Panc1 (cell line): Measurements from ENCODE around the gene TIAM2. TPM values are rescaled to one million over a fixed set of nuclear protein-coding genes. Genes with fewer than 3 reads are reported as not detected.

Experiments
- ATAC-seq: fragments of 200-7000 bp; cut with Tn5 transposase; 2 replicates; pipeline ENCODE4 v1.9.1; 2020; ENCODE audit warnings: mild to moderate bottlenecking, moderate library complexity
- BruUV-seq: library from RNA; stranded (reverse); fragments of 400-500 nt; replicated peaks from 2 replicates; lab custom pipeline; 2021; lab: Mats Ljungman, UMichigan
- CTCF ChIA-PET: fragments of 300-600 bp; sonication (Branson Sonifier 250); formaldehyde crosslinking; loops from one replicate; lab custom pipeline; 2022; ENCODE audit warnings: antibody characterized with exemption; lab: Charles Lee
- POLR2A ChIA-PET: fragments of 300-600 bp; sonication (Branson Sonifier 250); formaldehyde crosslinking; loops from one replicate; lab custom pipeline; 2022; ENCODE audit warnings: antibody characterized with exemption; lab: Charles Lee
- DNase-seq: peaks from one replicate; pipeline ENCODE4 v3.0.0-alpha.2; 2010; ENCODE audit warnings: low read depth, low spot score
- H3K27ac ChIP-seq: 2 replicates; pipeline ENCODE4 v1.5.1; 2011; ENCODE audit warnings: mild to moderate bottlenecking, low read length, inconsistent platforms
- H3K27me3 ChIP-seq: fragments of 200-500 bp; sonication (Bioruptor generic); 2 replicates; pipeline ENCODE4 v1.6.0; 2014; ENCODE audit warnings: low read length, inconsistent platforms; ENCODE audit not compliant: control insufficient read depth, insufficient read depth
- H3K36me3 ChIP-seq: fragments of 200-500 bp; sonication (Bioruptor generic); 2 replicates; pipeline ENCODE4 v1.5.1; 2014; ENCODE audit warnings: inconsistent platforms, mild to moderate bottlenecking, low read length, moderate library complexity; ENCODE audit not compliant: control insufficient read depth, insufficient read depth
- H3K4me1 ChIP-seq: 2 replicates; pipeline ENCODE4 v1.5.1; 2011; ENCODE audit warnings: inconsistent platforms, mild to moderate bottlenecking, low read length, moderate library complexity; ENCODE audit not compliant: control insufficient read depth, insufficient read depth
- H3K4me3 ChIP-seq, 2 experiments: 2 replicates each; pipeline ENCODE4 v1.5.1; 2011 to 2012; ENCODE audit warnings: low read depth in 2 of 2, low read length in 2 of 2, mild to moderate bottlenecking in 2 of 2, inconsistent platforms in 1 of 2, moderate library complexity in 1 of 2
- H3K9me3 ChIP-seq: fragments of 200-500 bp; sonication (Bioruptor generic); 2 replicates; pipeline ENCODE4 v1.5.1; 2014; ENCODE audit warnings: low read depth, mild to moderate bottlenecking, inconsistent platforms, low read length, moderate library complexity; ENCODE audit not compliant: control insufficient read depth, insufficient read depth
- POLR2AphosphoS5 ChIP-seq: IDR thresholded peaks from 2 replicates; pipeline ENCODE4 v1.6.1; 2012; ENCODE audit warnings: mild to moderate bottlenecking, low read depth, low read length, moderate library complexity
- SIN3A ChIP-seq: IDR thresholded peaks from 2 replicates; pipeline ENCODE4 v1.6.1; 2012; ENCODE audit warnings: low read depth, mild to moderate bottlenecking, low read length, moderate library complexity, borderline replicate concordance; ENCODE audit not compliant: insufficient read depth
- TCF7L2 ChIP-seq: IDR thresholded peaks from 2 replicates; pipeline ENCODE4 v1.6.1; 2011; ENCODE audit warnings: mild to moderate bottlenecking, low read depth, low read length, inconsistent platforms
- in situ Hi-C: cut with HindIII; loops from 2 replicates; pipeline ENCODE4 v1.10.0; 2016; ENCODE audit warnings: low sequenced_read_pairs, low pct_unique_long_range_greater_than_20kb
- intact Hi-C: fragments of 100-400 bp; cut with micrococcal nuclease; formaldehyde crosslinking; loops from one replicate; pipeline ENCODE4 v1.10.0; 2022; ENCODE audit not compliant: unreplicated experiment
- total RNA-seq: library from RNA; stranded (reverse); gene quantifications from one replicate; pipeline ENCODE4 v1.2.1, GENCODE V29; 2021; ENCODE audit not compliant: unreplicated experiment
- TF ChIP-seq, protein P1 (sequence below), 2 experiments: IDR thresholded peaks; 2 replicates each; pipeline ENCODE4 v1.6.1; 2011 to 2012; ENCODE audit warnings: low read depth in 2 of 2, control low read depth in 1 of 2, low read length in 1 of 2, mild to moderate bottlenecking in 1 of 2, moderate library complexity in 1 of 2; ENCODE audit not compliant: insufficient read depth in 1 of 2
- TF ChIP-seq, protein P2 (sequence below): fragments of 450-650 bp; IDR thresholded peaks from 2 replicates; pipeline ENCODE4 v1.5.1; 2017; ENCODE audit warnings: mild to moderate bottlenecking

The TIAM2 gene
- total RNA-seq, 1 experiment from 2014 or later, result 14.9 TPM

DNA sequence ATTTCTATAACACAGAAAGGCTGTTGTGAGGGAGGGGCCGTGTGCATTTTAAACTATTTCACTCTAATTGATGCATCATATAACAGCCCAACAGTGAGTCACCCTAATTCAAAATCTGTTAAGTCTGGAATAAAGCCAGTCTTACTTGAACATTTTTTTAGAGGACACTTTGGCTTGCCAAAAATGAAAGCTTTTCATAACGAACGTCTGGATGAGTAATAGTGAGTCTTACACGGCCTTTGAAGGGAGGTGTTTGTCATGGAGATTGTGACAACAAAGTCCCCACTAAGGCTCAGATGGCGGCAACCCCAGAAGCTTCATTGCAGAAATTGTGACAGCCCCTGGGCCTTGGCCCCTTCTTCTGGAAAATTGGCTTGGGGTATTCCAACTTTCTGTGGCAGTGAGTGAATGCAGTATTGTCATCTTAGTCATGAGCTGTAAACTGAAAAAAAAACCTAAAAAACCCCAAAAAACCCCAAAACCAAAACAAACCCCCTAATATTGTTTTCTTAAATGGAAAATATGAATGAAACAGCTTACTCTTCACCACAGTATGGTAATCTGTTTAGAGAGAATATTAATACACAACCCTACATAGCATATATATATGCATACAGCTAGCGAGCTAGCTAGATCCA is 176.1 kb downstream of the TIAM2 start:
- ChIA-PET POLR2A (interaction anchor here (0.5 to 0.6 kb wide), 2 partner anchors 87 to 239 kb away, joined by 3 read pairs; no protein-coding TSS in a partner anchor), CTCF (interaction anchor here (0.6 to 1.6 kb wide), 3 partner anchors 90 to 495 kb away, joined by 5 to 7 read pairs (median 5); no protein-coding TSS in a partner anchor)
- in situ Hi-C loops (no loop called here), intact Hi-C loops (loop anchor here (5.0 kb wide), 3 partner anchors 164 to 494 kb away; no protein-coding TSS in a partner anchor)
- no peaks in the 10 kb centered on the region for H3K36me3 ChIP-seq
- DNase-seq (no peak), ATAC-seq (peak; percentile 92)
- peaks cover 37% of the 10 kb centered on the region for H3K4me1 ChIP-seq
- no peaks in the 10 kb centered on the region for H3K27me3 ChIP-seq
- no peaks in the 10 kb centered on the region for H3K9me3 ChIP-seq
- TF ChIP-seq, protein P1, sequence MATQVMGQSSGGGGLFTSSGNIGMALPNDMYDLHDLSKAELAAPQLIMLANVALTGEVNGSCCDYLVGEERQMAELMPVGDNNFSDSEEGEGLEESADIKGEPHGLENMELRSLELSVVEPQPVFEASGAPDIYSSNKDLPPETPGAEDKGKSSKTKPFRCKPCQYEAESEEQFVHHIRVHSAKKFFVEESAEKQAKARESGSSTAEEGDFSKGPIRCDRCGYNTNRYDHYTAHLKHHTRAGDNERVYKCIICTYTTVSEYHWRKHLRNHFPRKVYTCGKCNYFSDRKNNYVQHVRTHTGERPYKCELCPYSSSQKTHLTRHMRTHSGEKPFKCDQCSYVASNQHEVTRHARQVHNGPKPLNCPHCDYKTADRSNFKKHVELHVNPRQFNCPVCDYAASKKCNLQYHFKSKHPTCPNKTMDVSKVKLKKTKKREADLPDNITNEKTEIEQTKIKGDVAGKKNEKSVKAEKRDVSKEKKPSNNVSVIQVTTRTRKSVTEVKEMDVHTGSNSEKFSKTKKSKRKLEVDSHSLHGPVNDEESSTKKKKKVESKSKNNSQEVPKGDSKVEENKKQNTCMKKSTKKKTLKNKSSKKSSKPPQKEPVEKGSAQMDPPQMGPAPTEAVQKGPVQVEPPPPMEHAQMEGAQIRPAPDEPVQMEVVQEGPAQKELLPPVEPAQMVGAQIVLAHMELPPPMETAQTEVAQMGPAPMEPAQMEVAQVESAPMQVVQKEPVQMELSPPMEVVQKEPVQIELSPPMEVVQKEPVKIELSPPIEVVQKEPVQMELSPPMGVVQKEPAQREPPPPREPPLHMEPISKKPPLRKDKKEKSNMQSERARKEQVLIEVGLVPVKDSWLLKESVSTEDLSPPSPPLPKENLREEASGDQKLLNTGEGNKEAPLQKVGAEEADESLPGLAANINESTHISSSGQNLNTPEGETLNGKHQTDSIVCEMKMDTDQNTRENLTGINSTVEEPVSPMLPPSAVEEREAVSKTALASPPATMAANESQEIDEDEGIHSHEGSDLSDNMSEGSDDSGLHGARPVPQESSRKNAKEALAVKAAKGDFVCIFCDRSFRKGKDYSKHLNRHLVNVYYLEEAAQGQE (IDR thresholded peaks at IDR 0.05; ENCODE audit: insufficient read depth in 1 of 2, low read depth in 2 of 2, low read length in 1 of 2), result no peak
- TF ChIP-seq TCF7L2 (peak; percentile 71), POLR2AphosphoS5 (peak; percentile 20; the same call in 1 of the 2 replicates), SIN3A (0 out of 2 replicates have a peak, but pooled peaks have one; percentile 9)
- peak overlapping the region; percentile 82 for H3K27ac ChIP-seq
- no TSS peak for BruUV-seq
- H3K4me3 ChIP-seq, result peak overlapping the region; percentile 9 to 27; a peak in 3 of 4 replicates

DNA sequence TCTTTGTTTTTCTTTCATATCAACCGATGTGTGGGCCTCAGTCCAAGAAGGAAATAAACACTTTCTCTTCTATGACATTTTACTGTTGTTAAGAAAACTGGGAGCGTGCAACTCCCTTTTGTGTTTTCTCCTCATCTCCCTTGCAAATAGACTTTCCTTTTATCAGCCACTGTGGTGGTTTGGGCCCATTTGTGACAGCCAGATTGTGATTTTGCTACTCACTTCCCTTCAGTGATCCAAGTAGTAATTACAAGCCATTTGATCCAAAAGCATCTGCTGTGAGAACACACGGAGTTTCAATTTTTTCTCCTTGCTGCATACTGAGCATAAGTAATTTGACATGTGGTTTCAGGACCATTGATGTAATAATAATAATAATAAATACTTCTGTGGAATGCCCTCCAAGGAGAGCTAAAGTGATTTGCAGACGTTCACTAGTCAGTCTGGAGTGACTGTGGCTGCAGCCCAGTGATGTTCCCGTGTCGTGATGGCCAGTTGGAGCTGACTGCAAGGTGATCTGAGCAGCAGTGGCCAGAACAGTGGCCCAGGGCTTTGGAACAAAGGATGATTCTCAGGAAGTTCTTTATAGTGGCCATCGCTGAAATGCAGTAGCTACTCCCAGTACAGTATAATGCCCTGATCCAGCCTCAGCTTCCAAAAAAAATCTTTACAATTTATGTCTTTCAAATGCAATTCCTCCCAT is 176.8 kb downstream of the TIAM2 start:
- Histone ChIP-seq H3K9me3 (no peaks in the 10 kb centered on the region), H3K36me3 (no peaks in the 10 kb centered on the region), H3K27ac (peak overlapping the region; percentile 82), H3K27me3 (no peaks in the 10 kb centered on the region), H3K4me1 (peaks cover 37% of the 10 kb centered on the region), H3K4me3 (peak overlapping the region; percentile 9 to 27; a peak in 3 of 4 replicates)
- intact Hi-C loops, result loop anchor here (5.0 kb wide), 3 partner anchors 165 to 495 kb away; no protein-coding TSS in a partner anchor
- TF ChIP-seq SIN3A (0 out of 2 replicates have a peak, but pooled peaks have one; percentile 3), POLR2AphosphoS5 (no peak), TCF7L2 (no peak)
- TF ChIP-seq, protein P1 (IDR thresholded peaks at IDR 0.05; ENCODE audit: insufficient read depth in 1 of 2, low read depth in 2 of 2, low read length in 1 of 2), result no peak
- TF ChIP-seq, protein P2, sequence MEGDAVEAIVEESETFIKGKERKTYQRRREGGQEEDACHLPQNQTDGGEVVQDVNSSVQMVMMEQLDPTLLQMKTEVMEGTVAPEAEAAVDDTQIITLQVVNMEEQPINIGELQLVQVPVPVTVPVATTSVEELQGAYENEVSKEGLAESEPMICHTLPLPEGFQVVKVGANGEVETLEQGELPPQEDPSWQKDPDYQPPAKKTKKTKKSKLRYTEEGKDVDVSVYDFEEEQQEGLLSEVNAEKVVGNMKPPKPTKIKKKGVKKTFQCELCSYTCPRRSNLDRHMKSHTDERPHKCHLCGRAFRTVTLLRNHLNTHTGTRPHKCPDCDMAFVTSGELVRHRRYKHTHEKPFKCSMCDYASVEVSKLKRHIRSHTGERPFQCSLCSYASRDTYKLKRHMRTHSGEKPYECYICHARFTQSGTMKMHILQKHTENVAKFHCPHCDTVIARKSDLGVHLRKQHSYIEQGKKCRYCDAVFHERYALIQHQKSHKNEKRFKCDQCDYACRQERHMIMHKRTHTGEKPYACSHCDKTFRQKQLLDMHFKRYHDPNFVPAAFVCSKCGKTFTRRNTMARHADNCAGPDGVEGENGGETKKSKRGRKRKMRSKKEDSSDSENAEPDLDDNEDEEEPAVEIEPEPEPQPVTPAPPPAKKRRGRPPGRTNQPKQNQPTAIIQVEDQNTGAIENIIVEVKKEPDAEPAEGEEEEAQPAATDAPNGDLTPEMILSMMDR, result no peak
- in situ Hi-C loops, result no loop called here
- BruUV-seq, result no TSS peak
- ATAC-seq (peak; percentile 23), DNase-seq (no peak)
- ChIA-PET CTCF (interaction anchor here (0.6 to 1.6 kb wide), 4 partner anchors 90 to 496 kb away, joined by 4 to 7 read pairs (median 5); no protein-coding TSS in a partner anchor), POLR2A (interaction anchor here (0.5 to 0.6 kb wide), 2 partner anchors 52 to 86 kb away, joined by 3 read pairs; no protein-coding TSS in a partner anchor)
